Fibroblast of mammary gland (primary cell): ENCODE data around the gene TTC39C.

Source experiments
- DNase-seq: peaks from one replicate; pipeline ENCODE4 v3.0.0-alpha.2; 2010; ENCODE audit warnings: low read depth
- H3K4me3 ChIP-seq: 2 replicates; pipeline ENCODE4 v1.5.1; 2011; ENCODE audit warnings: low read depth, mild to moderate bottlenecking, low read length, moderate library complexity; ENCODE audit not compliant: control insufficient read depth
- CTCF ChIP-seq: conservative IDR thresholded peaks from 2 replicates; pipeline ENCODE4 v1.5.1; 2011; ENCODE audit warnings: low read depth, low read length, inconsistent platforms; ENCODE audit not compliant: control insufficient read depth, insufficient read depth

TTC39C gene

GRCh38 chr18:24076950-24077349, 62.4 kb downstream of the TTC39C start:
- no peak for TF ChIP-seq CTCF
- H3K4me3 ChIP-seq, result no peak overlapping the region
- DNase-seq, result no peak

- DNase-seq, result no peak
- H3K4me3 ChIP-seq, result no peak overlapping the region
- no peak for TF ChIP-seq CTCF
Observed at GRCh38 chr18:24078391-24078790, 63.8 kb downstream of the TTC39C start.

GRCh38 chr18:24080861-24081260, 66.3 kb downstream of the TTC39C start:
- no peak for TF ChIP-seq CTCF
- DNase-seq, result no peak
- H3K4me3 ChIP-seq, result no peak overlapping the region

- H3K4me3 ChIP-seq, result no peak overlapping the region
- no peak for DNase-seq
- TF ChIP-seq CTCF, result no peak
Observed at GRCh38 chr18:24083550-24083949, 69.0 kb downstream of the TTC39C start.

- no peak for TF ChIP-seq CTCF
- no peak for DNase-seq
- no peak overlapping the region for H3K4me3 ChIP-seq
Observed at GRCh38 chr18:24086082-24086481, 71.5 kb downstream of the TTC39C start.

GRCh38 chr18:24089076-24089475, 74.5 kb downstream of the TTC39C start:
- no peak for DNase-seq
- no peak overlapping the region for H3K4me3 ChIP-seq
- TF ChIP-seq CTCF, result no peak
